ENCODE measurements around the gene PACSIN3.

PACSIN3 gene

GRCh38 chr11:47152126-47152952, 33.9 kb downstream of the PACSIN3 start:
- DNase-seq = no peak

- no peak for DNase-seq
Observed at GRCh38 chr11:47149782-47150181, 36.5 kb downstream of the PACSIN3 start.

- DNase-seq = no peak
Observed at GRCh38 chr11:47148903-47149531, 37.2 kb downstream of the PACSIN3 start.

GRCh38 chr11:47148270-47148669, 38.0 kb downstream of the PACSIN3 start:
- no peak for DNase-seq

- DNase-seq = no peak
Observed at GRCh38 chr11:47147681-47148080, 38.6 kb downstream of the PACSIN3 start.

GRCh38 chr11:47147250-47147649, 39.0 kb downstream of the PACSIN3 start:
- DNase-seq = no peak

- no peak for DNase-seq
Observed at GRCh38 chr11:47144541-47144940, 41.7 kb downstream of the PACSIN3 start.

GRCh38 chr11:47143322-47143721, 42.9 kb downstream of the PACSIN3 start:
- DNase-seq = peak; percentile 78

GRCh38 chr11:47139878-47140277, 46.4 kb downstream of the PACSIN3 start:
- no peak for DNase-seq

- DNase-seq = no peak
Observed at GRCh38 chr11:47137476-47137875, 48.8 kb downstream of the PACSIN3 start.

- DNase-seq = no peak
Observed at GRCh38 chr11:47136921-47137320, 49.3 kb downstream of the PACSIN3 start.

GRCh38 chr11:47136327-47136726, 49.9 kb downstream of the PACSIN3 start:
- peak; percentile 53 for DNase-seq

- DNase-seq = no peak
Observed at GRCh38 chr11:47132981-47133380, 53.3 kb downstream of the PACSIN3 start.

GRCh38 chr11:47132490-47132889, 53.7 kb downstream of the PACSIN3 start:
- no peak for DNase-seq

- DNase-seq = no peak
Observed at GRCh38 chr11:47131136-47131535, 55.1 kb downstream of the PACSIN3 start.

- DNase-seq = no peak
Observed at GRCh38 chr11:47130543-47130942, 55.7 kb downstream of the PACSIN3 start.

All from fibroblast of upper back skin (primary cell).